MM.1S (cell line): ENCODE results near the gene TMEM37.

ENCODE experiments used
- DNase-seq: peaks from one replicate; pipeline ENCODE4 v3.0.0-alpha.2; 2015
- H2AFZ ChIP-seq: fragments of 300-600 bp; sonication (generic); 2 replicates; pipeline ENCODE4 v1.6.0; 2016; ENCODE audit warnings: antibody characterized with exemption, low read length
- H3F3A ChIP-seq: fragments of 300-600 bp; sonication (generic); 2 replicates; pipeline ENCODE4 v1.6.1; 2016; ENCODE audit warnings: mild to moderate bottlenecking, antibody characterized with exemption, low read length, moderate library complexity, mixed read lengths; ENCODE audit not compliant: insufficient read depth
- H3K27ac ChIP-seq: fragments of 300-600 bp; sonication (generic); 2 replicates; pipeline ENCODE4 v1.5.1; 2016; ENCODE audit warnings: mild to moderate bottlenecking, low read length
- H3K27me3 ChIP-seq: fragments of 300-600 bp; sonication (generic); replicated peaks from 2 replicates; pipeline ENCODE4 v1.6.0; 2016; ENCODE audit warnings: low read length; ENCODE audit not compliant: insufficient read depth
- H3K36me3 ChIP-seq: fragments of 300-600 bp; sonication (generic); replicated peaks from 2 replicates; pipeline ENCODE4 v1.6.1; 2016; ENCODE audit warnings: mild to moderate bottlenecking, low read length, mixed read lengths; ENCODE audit not compliant: insufficient read depth
- H3K4me1 ChIP-seq: fragments of 300-600 bp; sonication (generic); 2 replicates; pipeline ENCODE4 v1.6.1; 2016; ENCODE audit warnings: low read length, mixed read lengths
- H3K4me2 ChIP-seq: fragments of 300-600 bp; sonication (generic); 2 replicates; pipeline ENCODE4 v1.6.0; 2016; ENCODE audit warnings: low read depth, low read length
- H3K4me3 ChIP-seq: fragments of 300-600 bp; sonication (generic); 2 replicates; pipeline ENCODE4 v1.5.1; 2016; ENCODE audit warnings: low read length, mixed read lengths
- H3K79me2 ChIP-seq: fragments of 300-600 bp; sonication (generic); 2 replicates; pipeline ENCODE4 v1.6.1; 2016; ENCODE audit warnings: mixed run types, low read length, mixed read lengths
- H3K9ac ChIP-seq: fragments of 300-600 bp; sonication (generic); 2 replicates; pipeline ENCODE4 v1.6.1; 2016; ENCODE audit warnings: low read length, mixed read lengths
- H3K9me2 ChIP-seq: fragments of 300-600 bp; sonication (generic); replicated peaks from 2 replicates; pipeline ENCODE4 v1.6.1; 2016; ENCODE audit warnings: mild to moderate bottlenecking, low read length, mixed read lengths; ENCODE audit not compliant: insufficient read depth
- H3K9me3 ChIP-seq: fragments of 300-600 bp; sonication (generic); replicated peaks from 2 replicates; pipeline ENCODE4 v1.6.1; 2016; ENCODE audit warnings: mild to moderate bottlenecking, low read length, mixed read lengths; ENCODE audit not compliant: insufficient read depth
- H4K20me1 ChIP-seq: fragments of 300-600 bp; sonication (generic); 2 replicates; pipeline ENCODE4 v1.6.1; 2016; ENCODE audit warnings: mild to moderate bottlenecking, low read length, moderate library complexity, mixed read lengths; ENCODE audit not compliant: insufficient read depth
- EZH2 ChIP-seq: fragments of 300-600 bp; sonication (generic); optimal IDR thresholded peaks from 2 replicates; pipeline ENCODE3; 2017; ENCODE audit warnings: low read depth, mild to moderate bottlenecking, antibody characterized with exemption, low read length, mixed read lengths
- EZH2phosphoT487 ChIP-seq: fragments of 300-600 bp; sonication (generic); IDR thresholded peaks from 2 replicates; pipeline ENCODE4 v1.6.1; 2018; ENCODE audit warnings: antibody characterized with exemption, low read length
- TF ChIP-seq, protein P1 (sequence below): fragments of 300-600 bp; sonication (generic); IDR thresholded peaks from 2 replicates; pipeline ENCODE4 v1.5.1; 2016; ENCODE audit warnings: antibody characterized with exemption, low read length, mixed read lengths

The TMEM37 gene

DNA sequence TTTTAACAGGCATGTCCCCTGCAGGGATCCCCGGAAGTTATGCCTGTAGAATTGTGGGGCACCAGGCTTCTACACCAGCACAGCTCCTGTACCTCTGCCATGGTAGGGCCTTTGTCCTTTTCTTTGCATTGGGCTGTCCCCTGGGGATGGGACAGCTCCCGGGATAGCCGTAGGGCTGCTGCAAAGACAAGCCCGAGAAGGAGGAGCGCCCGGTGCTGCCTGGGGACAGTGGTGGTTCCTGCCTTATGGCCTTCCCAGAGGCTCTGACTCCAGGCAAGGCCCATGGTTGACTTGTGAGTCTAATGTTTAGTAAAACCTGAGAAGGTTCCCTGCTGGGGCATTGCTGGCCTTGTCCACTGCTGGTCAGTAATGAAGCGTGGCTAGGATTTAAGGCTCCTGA, 30.9 kb downstream of the TMEM37 start:
- H3K9me2 ChIP-seq: no peaks in the 10 kb centered on the region
- H3K27ac ChIP-seq: no peak overlapping the region
- H3K4me3 ChIP-seq: no peak overlapping the region
- no peak for DNase-seq
- H3K4me2 ChIP-seq: no peak overlapping the region
- H4K20me1 ChIP-seq: no peaks in the 10 kb centered on the region
- H3K36me3 ChIP-seq: no peaks in the 10 kb centered on the region
- no peak for TF ChIP-seq EZH2phosphoT487
- no peak for TF ChIP-seq EZH2
- TF ChIP-seq, protein P1, sequence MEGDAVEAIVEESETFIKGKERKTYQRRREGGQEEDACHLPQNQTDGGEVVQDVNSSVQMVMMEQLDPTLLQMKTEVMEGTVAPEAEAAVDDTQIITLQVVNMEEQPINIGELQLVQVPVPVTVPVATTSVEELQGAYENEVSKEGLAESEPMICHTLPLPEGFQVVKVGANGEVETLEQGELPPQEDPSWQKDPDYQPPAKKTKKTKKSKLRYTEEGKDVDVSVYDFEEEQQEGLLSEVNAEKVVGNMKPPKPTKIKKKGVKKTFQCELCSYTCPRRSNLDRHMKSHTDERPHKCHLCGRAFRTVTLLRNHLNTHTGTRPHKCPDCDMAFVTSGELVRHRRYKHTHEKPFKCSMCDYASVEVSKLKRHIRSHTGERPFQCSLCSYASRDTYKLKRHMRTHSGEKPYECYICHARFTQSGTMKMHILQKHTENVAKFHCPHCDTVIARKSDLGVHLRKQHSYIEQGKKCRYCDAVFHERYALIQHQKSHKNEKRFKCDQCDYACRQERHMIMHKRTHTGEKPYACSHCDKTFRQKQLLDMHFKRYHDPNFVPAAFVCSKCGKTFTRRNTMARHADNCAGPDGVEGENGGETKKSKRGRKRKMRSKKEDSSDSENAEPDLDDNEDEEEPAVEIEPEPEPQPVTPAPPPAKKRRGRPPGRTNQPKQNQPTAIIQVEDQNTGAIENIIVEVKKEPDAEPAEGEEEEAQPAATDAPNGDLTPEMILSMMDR: no peak
- H3K79me2 ChIP-seq: no peaks in the 10 kb centered on the region
- H3K9me3 ChIP-seq: no peaks in the 10 kb centered on the region
- H3K9ac ChIP-seq: no peak overlapping the region
- no peaks in the 10 kb centered on the region for H3K27me3 ChIP-seq
- H2AFZ ChIP-seq: no peak overlapping the region
- H3K4me1 ChIP-seq: no peaks in the 10 kb centered on the region
- H3F3A ChIP-seq: no peaks in the 10 kb centered on the region

DNA sequence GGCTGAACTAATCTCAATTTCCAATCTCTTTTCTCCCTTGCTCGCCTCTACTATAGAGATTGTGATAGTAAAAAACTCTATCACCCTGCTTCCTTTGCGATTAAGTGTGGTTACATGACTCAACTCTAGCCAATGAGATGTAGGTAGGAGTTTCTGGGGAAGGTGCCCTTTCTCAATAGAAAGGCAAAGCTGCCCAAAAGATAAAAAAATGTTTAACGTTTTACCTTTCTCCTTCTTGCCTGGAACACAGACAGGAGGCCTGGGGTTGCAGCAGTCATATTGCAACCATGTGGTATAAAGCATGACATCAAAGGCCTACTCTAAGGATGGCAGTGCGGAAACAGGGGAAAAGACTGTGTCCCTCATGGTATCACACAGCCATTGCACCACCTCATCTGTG, 31.5 kb downstream of the TMEM37 start:
- H3F3A ChIP-seq: no peaks in the 10 kb centered on the region
- no peaks in the 10 kb centered on the region for H3K9me2 ChIP-seq
- H3K36me3 ChIP-seq: no peaks in the 10 kb centered on the region
- no peak overlapping the region for H3K4me2 ChIP-seq
- no peak overlapping the region for H3K9ac ChIP-seq
- DNase-seq: no peak
- no peaks in the 10 kb centered on the region for H3K9me3 ChIP-seq
- H4K20me1 ChIP-seq: no peaks in the 10 kb centered on the region
- no peak overlapping the region for H3K27ac ChIP-seq
- no peak overlapping the region for H3K4me3 ChIP-seq
- no peak for TF ChIP-seq EZH2
- no peak for TF ChIP-seq EZH2phosphoT487
- TF ChIP-seq, protein P1: no peak
- no peaks in the 10 kb centered on the region for H3K4me1 ChIP-seq
- H2AFZ ChIP-seq: no peak overlapping the region
- no peaks in the 10 kb centered on the region for H3K79me2 ChIP-seq
- H3K27me3 ChIP-seq: no peaks in the 10 kb centered on the region

DNA sequence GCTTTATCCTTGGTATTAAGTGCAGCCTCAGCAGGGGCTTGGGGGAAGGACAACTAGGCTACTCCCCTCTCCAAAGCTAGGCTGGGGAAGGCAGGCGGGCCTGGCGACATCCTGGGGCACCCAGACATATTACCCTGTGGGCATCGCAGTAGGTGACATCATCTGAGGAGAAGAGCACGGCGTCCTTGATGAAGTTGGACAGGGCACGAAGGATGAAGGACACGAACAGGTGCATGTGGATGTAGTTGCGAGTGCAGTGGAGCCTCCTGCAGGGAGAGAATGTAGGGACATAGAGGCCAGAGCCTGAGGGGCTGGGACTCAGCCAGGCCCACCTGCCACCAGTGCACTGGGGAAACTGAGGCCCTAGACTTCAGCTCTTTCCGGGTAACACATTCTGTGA, 32.3 kb downstream of the TMEM37 start:
- Histone ChIP-seq H3K27ac (no peak overlapping the region), H2AFZ (no peak overlapping the region), H3K4me1 (no peaks in the 10 kb centered on the region), H3K79me2 (no peaks in the 10 kb centered on the region), H3K36me3 (no peaks in the 10 kb centered on the region), H3K9me2 (no peaks in the 10 kb centered on the region), H3K9ac (no peak overlapping the region), H4K20me1 (no peaks in the 10 kb centered on the region), H3K4me2 (no peak overlapping the region), H3K27me3 (no peaks in the 10 kb centered on the region), H3K9me3 (no peaks in the 10 kb centered on the region), H3F3A (no peaks in the 10 kb centered on the region), H3K4me3 (no peak overlapping the region)
- TF ChIP-seq EZH2: no peak
- TF ChIP-seq EZH2phosphoT487: no peak
- TF ChIP-seq, protein P1: no peak
- DNase-seq: no peak

- Histone ChIP-seq H3K9ac (no peak overlapping the region), H2AFZ (no peak overlapping the region), H4K20me1 (no peaks in the 10 kb centered on the region), H3K27ac (no peak overlapping the region), H3K9me3 (no peaks in the 10 kb centered on the region), H3K36me3 (no peaks in the 10 kb centered on the region), H3K27me3 (no peaks in the 10 kb centered on the region), H3K4me3 (no peak overlapping the region), H3K9me2 (no peaks in the 10 kb centered on the region), H3K4me2 (no peak overlapping the region), H3F3A (no peaks in the 10 kb centered on the region), H3K79me2 (no peaks in the 10 kb centered on the region), H3K4me1 (no peaks in the 10 kb centered on the region)
- DNase-seq: no peak
- TF ChIP-seq EZH2phosphoT487 (no peak), EZH2 (no peak)
- TF ChIP-seq, protein P1: no peak
These were observed 33.3 kb downstream of the TMEM37 start for GRCh38 chr2:119464981-119465380.
